HG03060 (cell line): ENCODE measurements around the gene BCHE.
"Not testable (repeated sequence)": the region's sequence is repeated elsewhere in the genome, so short reads cannot be mapped to it uniquely, and the experiment has no call there.

Experiments used
- ATAC-seq: cut with Tn5 transposase; IDR thresholded peaks from one replicate; pipeline ENCODE4 v1.9.1; 2021; ENCODE audit warnings: low read depth, moderate number of reproducible peaks; ENCODE audit not compliant: unreplicated experiment

The BCHE gene

GRCh38 chr3:165820671-165821123, 16.5 kb downstream of the BCHE start:
- peak; percentile 83 for ATAC-seq

GRCh38 chr3:165817160-165817709, 20.0 kb downstream of the BCHE start:
- ATAC-seq = no peak

GRCh38 chr3:165816209-165816608, 21.0 kb downstream of the BCHE start:
- ATAC-seq = no peak

- no peak for ATAC-seq
These were observed 21.5 kb downstream of the BCHE start for GRCh38 chr3:165815682-165816081.

- no peak for ATAC-seq
These were observed 22.8 kb downstream of the BCHE start for GRCh38 chr3:165814380-165814779.

GRCh38 chr3:165807937-165808336, 29.3 kb downstream of the BCHE start:
- not testable (repeated sequence) for ATAC-seq

- peak; percentile 78 for ATAC-seq
These were observed 31.2 kb downstream of the BCHE start for GRCh38 chr3:165805946-165806561.

- no peak for ATAC-seq
These were observed 33.8 kb downstream of the BCHE start for GRCh38 chr3:165803471-165803870.

GRCh38 chr3:165800970-165801369, 36.3 kb downstream of the BCHE start:
- ATAC-seq = no peak

GRCh38 chr3:165799026-165799425, 38.2 kb downstream of the BCHE start:
- ATAC-seq = no peak

- ATAC-seq = no peak
These were observed 39.7 kb downstream of the BCHE start for GRCh38 chr3:165797551-165797950.

- ATAC-seq = no peak
These were observed 40.5 kb downstream of the BCHE start for GRCh38 chr3:165796701-165797100.

- no peak for ATAC-seq
These were observed 48.7 kb downstream of the BCHE start for GRCh38 chr3:165788531-165788930.

GRCh38 chr3:165786013-165786412, 51.2 kb downstream of the BCHE start:
- ATAC-seq = no peak

GRCh38 chr3:165784337-165784736, 52.9 kb downstream of the BCHE start:
- no peak for ATAC-seq

- ATAC-seq = no peak
These were observed 53.8 kb downstream of the BCHE start for GRCh38 chr3:165783383-165783782.

- ATAC-seq = no peak
These were observed 58.3 kb downstream of the BCHE start for GRCh38 chr3:165778891-165779290.

GRCh38 chr3:165778456-165778855, 58.8 kb downstream of the BCHE start:
- no peak for ATAC-seq

- no peak for ATAC-seq
These were observed 61.4 kb downstream of the BCHE start for GRCh38 chr3:165775824-165776223.

- ATAC-seq = no peak
These were observed 66.4 kb downstream of the BCHE start for GRCh38 chr3:165770781-165771180.

GRCh38 chr3:165768680-165769079, 68.5 kb downstream of the BCHE start:
- ATAC-seq = no peak

- no peak for ATAC-seq
These were observed 78.2 kb downstream of the BCHE start for GRCh38 chr3:165759041-165759440.

- no peak for ATAC-seq
These were observed 81.7 kb downstream of the BCHE start for GRCh38 chr3:165755571-165755970.
